K562 (cell line): ENCODE data around the gene RTBDN. TPM values are rescaled to one million over a fixed set of nuclear protein-coding genes. Genes with fewer than 3 reads are reported as not detected.
A peak's percentile ranks its signal among the peaks of the same experiment; 100 is the strongest.

Experiments used
- BACH1 ChIP-seq: fragments of 200-800 bp; sonication (Bioruptor generic); IDR thresholded peaks from 2 replicates; pipeline ENCODE4 v1.6.1; 2016; ENCODE audit warnings: missing genetic modification characterization, missing compliant biosample characterization
- CREB3L1 ChIP-seq: fragments of 450-650 bp; IDR thresholded peaks from 2 replicates; pipeline ENCODE4 v1.6.1; 2014; ENCODE audit warnings: low read depth, mild to moderate bottlenecking, moderate library complexity, borderline replicate concordance
- CXXC5 ChIP-seq: fragments of 250-450 bp; sonication (Bioruptor Pico); IDR thresholded peaks from 2 replicates; pipeline ENCODE4 v1.8.0; 2022; ENCODE audit warnings: inconsistent platforms, mild to moderate bottlenecking, moderate library complexity
- ESRRA ChIP-seq: fragments of 450-650 bp; IDR thresholded peaks from 2 replicates; pipeline ENCODE4 v1.6.1; 2014; ENCODE audit warnings: low read depth, mild to moderate bottlenecking, moderate library complexity, borderline replicate concordance
- L3MBTL2 ChIP-seq: fragments of 450-650 bp; IDR thresholded peaks from 2 replicates; pipeline ENCODE4 v1.6.1; 2016; ENCODE audit warnings: mild to moderate bottlenecking, moderate library complexity
- PHB2 ChIP-seq: fragments of 450-650 bp; IDR thresholded peaks from 2 replicates; pipeline ENCODE4 v1.6.1; 2017; ENCODE audit warnings: low read depth
- RBM14 ChIP-seq: fragments of 200-400 bp; formaldehyde crosslinking; IDR thresholded peaks from 2 replicates; pipeline ENCODE4 v1.6.1; 2018; ENCODE audit warnings: low read depth, mild to moderate bottlenecking, low read length, moderate library complexity, borderline replicate concordance; ENCODE audit not compliant: insufficient read depth
- SP1 ChIP-seq: sonication (generic); formaldehyde crosslinking; IDR thresholded peaks from 2 replicates; pipeline ENCODE4 v1.8.1; 2022; ENCODE audit warnings: mild to moderate bottlenecking, missing genetic modification reagents
- TFE3 ChIP-seq: fragments of 450-650 bp; formaldehyde crosslinking; IDR thresholded peaks from 2 replicates; pipeline ENCODE4 v1.4.0; 2020; ENCODE audit warnings: mild to moderate bottlenecking, mixed read lengths
- ZBTB2 ChIP-seq: fragments of 450-650 bp; IDR thresholded peaks from 2 replicates; pipeline ENCODE4 v1.6.1; 2016; ENCODE audit warnings: antibody characterized with exemption
- ZNF639 ChIP-seq, 2 experiments: fragments of 200-800 bp in 1 of 2; sonication (Bioruptor generic) in 1 of 2; sonication (generic) in 1 of 2; formaldehyde crosslinking in 1 of 2; IDR thresholded peaks in 1 of 2; conservative IDR thresholded peaks in 1 of 2; 2 replicates each; pipeline versions ENCODE4 v1.5.0 to v1.6.1; 2016 to 2020; ENCODE audit warnings: missing compliant biosample characterization in 1 of 2, missing genetic modification characterization in 1 of 2, missing genetic modification reagents in 1 of 2
- ZNF76 ChIP-seq: fragments of 250-450 bp; sonication (Bioruptor Pico); IDR thresholded peaks from 2 replicates; pipeline ENCODE4 v1.4.0; 2020; ENCODE audit warnings: mild to moderate bottlenecking, moderate library complexity, borderline replicate concordance
- polyA plus RNA-seq, 8 experiments: library from polyadenylated mRNA; depleted of rRNA in 4 of 8; stranded (reverse) in 5 of 8; unstranded in 3 of 8; fragments of >200 nt; fragmentation: Nextera tagmentation in 2 of 8; fragmentation: Illumina TruSeq in 1 of 8; extraction: Ambion mirVana in 2 of 8; extraction: Trizol in 1 of 8; gene quantifications; 2 replicates each; pipeline versions ENCODE4 v1.2.1 to v1.2.3, GENCODE V29; 2011 to 2014; ENCODE audit warnings: inconsistent platforms in 1 of 8, missing spikeins in 1 of 8
- total RNA-seq, 7 experiments: library from RNA; depleted of rRNA in 6 of 7; stranded (reverse); fragments of >200 nt in 6 of 7; fragmentation: Illumina TruSeq in 2 of 7; extraction: Trizol in 2 of 7; gene quantifications; 2 replicates each; pipeline versions ENCODE4 v1.2.1 to v1.2.3, GENCODE V29; 2011 to 2021; ENCODE audit warnings: low replicate concordance in 1 of 7
- TF ChIP-seq, protein P1 (sequence below): sonication (generic); formaldehyde crosslinking; IDR thresholded peaks from 2 replicates; pipeline ENCODE4 v1.4.0; 2020; ENCODE audit warnings: mild to moderate bottlenecking, missing genetic modification reagents
- TF ChIP-seq, protein P2 (sequence below): sonication (generic); formaldehyde crosslinking; IDR thresholded peaks from 2 replicates; pipeline ENCODE4 v1.8.1; 2023; ENCODE audit warnings: mild to moderate bottlenecking, missing genetic modification reagents

RTBDN gene
- total and polyA plus RNA-seq, 9 of the 15 experiments (the other 6 are each of a cell fraction or from before 2014, with no cell fraction given): 0.20 to 2.3 (median 0.72) TPM; not detected in 1

- TF ChIP-seq CREB3L1: 0 out of 2 replicates have a peak, but pooled peaks have one; percentile 40
- TF ChIP-seq CXXC5 (CRISPR knock-in tag): peak; percentile 86
- peak in 1 of 2 experiments; percentile 72; a peak in 2 of 4 replicates for TF ChIP-seq ZNF639 (CRISPR knock-in tag; conservative IDR thresholded peaks at IDR 0.05 in 1 of 2, IDR thresholded peaks at IDR 0.05 in 1 of 2)
- peak; percentile 61 for TF ChIP-seq L3MBTL2
- 0 out of 2 replicates have a peak, but pooled peaks have one; percentile 27 for TF ChIP-seq ESRRA
- TF ChIP-seq, protein P1, sequence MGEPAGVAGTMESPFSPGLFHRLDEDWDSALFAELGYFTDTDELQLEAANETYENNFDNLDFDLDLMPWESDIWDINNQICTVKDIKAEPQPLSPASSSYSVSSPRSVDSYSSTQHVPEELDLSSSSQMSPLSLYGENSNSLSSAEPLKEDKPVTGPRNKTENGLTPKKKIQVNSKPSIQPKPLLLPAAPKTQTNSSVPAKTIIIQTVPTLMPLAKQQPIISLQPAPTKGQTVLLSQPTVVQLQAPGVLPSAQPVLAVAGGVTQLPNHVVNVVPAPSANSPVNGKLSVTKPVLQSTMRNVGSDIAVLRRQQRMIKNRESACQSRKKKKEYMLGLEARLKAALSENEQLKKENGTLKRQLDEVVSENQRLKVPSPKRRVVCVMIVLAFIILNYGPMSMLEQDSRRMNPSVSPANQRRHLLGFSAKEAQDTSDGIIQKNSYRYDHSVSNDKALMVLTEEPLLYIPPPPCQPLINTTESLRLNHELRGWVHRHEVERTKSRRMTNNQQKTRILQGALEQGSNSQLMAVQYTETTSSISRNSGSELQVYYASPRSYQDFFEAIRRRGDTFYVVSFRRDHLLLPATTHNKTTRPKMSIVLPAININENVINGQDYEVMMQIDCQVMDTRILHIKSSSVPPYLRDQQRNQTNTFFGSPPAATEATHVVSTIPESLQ (CRISPR knock-in tag): no peak; the same call in 1 of the 2 replicates
- peak; percentile 4; the same call in 1 of the 2 replicates for TF ChIP-seq ZNF76 (CRISPR knock-in tag)
- TF ChIP-seq RBM14: no peak
- no peak for TF ChIP-seq BACH1 (tag)
- peak; percentile 51; the same call in 1 of the 2 replicates for TF ChIP-seq ZBTB2
- TF ChIP-seq TFE3 (CRISPR knock-in tag): peak; percentile 36; the same call in 1 of the 2 replicates
- no peak for TF ChIP-seq PHB2
- TF ChIP-seq, protein P2, sequence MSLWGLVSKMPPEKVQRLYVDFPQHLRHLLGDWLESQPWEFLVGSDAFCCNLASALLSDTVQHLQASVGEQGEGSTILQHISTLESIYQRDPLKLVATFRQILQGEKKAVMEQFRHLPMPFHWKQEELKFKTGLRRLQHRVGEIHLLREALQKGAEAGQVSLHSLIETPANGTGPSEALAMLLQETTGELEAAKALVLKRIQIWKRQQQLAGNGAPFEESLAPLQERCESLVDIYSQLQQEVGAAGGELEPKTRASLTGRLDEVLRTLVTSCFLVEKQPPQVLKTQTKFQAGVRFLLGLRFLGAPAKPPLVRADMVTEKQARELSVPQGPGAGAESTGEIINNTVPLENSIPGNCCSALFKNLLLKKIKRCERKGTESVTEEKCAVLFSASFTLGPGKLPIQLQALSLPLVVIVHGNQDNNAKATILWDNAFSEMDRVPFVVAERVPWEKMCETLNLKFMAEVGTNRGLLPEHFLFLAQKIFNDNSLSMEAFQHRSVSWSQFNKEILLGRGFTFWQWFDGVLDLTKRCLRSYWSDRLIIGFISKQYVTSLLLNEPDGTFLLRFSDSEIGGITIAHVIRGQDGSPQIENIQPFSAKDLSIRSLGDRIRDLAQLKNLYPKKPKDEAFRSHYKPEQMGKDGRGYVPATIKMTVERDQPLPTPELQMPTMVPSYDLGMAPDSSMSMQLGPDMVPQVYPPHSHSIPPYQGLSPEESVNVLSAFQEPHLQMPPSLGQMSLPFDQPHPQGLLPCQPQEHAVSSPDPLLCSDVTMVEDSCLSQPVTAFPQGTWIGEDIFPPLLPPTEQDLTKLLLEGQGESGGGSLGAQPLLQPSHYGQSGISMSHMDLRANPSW: 0 out of 2 replicates have a peak, but pooled peaks have one; percentile 67
- TF ChIP-seq SP1 (CRISPR knock-in tag): peak; percentile 32
Observed at GRCh38 chr19:12881172-12881808, 46.9 kb upstream of the RTBDN start, which contains the start of gene DNASE2 (continued).
